Cerebellar nuclear complex (tissue), 1 donor: ENCODE data around the gene DOCK3.

Experiments
- DNase-seq, 2 experiments: peaks; one replicate each; lab custom pipeline; 2025; lab: John Stamatoyannopoulos, UW

DOCK3 gene

DNA sequence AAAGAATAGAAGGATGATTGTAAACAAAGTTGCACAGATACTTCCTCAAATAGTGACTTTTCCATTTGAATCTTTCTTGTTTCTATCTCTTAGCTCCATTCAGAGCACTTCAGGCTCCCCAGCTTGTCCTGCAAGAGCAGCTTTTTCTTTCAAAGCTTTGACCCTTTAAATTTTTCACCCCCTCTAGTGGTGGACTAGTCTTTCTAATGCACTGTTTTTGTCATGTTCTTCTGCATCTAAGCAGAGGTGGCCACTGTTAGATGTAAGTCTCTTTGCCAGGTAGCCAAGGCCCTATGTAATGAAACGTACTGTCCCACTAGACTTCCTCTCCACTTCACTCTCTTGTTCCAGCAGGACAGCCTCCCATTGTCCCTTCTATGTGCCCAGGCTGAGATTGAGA is 636.3 kb downstream of the DOCK3 start:
- no peak for DNase-seq

DNA sequence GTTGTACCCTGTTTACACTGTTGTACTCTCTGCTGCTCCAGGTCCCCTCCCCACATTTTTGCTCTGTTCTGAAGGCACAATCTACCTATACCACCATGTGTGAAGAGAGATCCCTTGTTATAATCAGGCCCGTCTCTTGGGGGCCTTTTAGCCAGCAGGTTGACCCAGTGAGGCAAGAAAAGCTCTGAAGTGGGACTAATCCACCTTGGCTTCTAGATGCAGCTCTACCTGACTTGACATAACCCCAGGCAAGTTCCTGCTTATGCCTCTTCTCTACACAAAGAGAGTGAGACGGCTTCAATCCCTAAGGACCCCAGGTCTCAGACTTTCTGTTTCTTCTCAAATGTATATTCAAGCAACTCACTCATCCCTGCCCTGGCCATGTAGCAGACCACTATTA is 653.5 kb downstream of the DOCK3 start:
- DNase-seq: no peak

DNA sequence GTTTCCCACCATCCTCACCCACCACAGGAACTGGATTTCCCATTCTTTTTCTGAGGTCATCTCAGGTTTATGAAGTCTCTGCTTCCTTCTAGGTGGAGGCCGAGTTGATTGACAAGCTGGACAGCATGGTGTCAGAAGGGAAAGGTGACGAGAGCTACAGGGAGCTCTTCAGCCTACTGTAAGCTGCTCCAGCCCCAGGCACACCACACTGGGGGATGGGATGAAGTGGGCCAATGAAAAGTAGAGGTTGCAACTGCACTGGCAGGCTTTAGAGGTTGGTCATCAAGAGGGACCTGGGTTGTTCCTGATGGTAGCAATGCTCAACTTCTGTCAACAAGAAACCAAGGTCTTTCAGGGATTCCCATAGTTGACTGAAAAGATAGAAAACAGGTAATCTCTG is 655.3 kb downstream of the DOCK3 start:
- DNase-seq: no peak

DNA sequence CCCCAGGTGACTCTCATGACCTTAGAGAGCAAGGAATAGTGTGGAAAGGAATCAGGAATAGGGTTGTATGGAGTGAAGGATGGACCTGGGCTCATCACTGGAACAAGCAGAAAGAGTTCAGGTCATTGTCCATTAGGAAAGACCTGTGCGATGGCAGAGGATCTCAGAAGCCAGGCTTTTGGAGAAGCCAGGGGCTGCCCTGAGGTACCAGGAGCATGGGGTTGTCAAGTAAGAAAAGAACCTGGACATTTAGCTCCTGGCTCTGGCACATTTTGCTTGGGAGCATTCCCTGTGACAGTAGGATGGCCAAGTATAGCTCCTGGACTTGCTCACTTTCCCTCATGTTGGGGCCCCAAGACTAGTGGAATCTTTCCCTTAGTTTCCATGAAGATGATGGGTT is 657.4 kb downstream of the DOCK3 start:
- DNase-seq: no peak

DNA sequence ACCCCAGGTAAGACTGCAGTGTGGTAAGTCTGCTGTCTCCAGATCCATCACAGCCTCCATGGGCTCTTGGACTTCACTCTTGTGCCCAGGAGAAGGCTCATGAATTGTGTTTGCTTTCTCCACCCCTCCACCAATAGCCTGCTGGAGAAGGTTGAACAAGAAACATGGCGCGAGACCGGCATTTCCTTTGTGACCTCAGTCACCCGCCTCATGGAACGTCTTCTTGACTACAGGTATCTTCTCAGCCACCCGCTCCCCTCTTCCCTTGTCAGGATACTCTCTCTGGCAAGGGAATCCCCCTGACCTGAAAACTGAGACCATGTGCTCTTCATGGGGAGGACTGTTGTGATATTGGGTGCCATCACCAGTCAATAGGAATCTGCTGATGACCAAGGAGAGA is 658.3 kb downstream of the DOCK3 start:
- DNase-seq: no peak

DNA sequence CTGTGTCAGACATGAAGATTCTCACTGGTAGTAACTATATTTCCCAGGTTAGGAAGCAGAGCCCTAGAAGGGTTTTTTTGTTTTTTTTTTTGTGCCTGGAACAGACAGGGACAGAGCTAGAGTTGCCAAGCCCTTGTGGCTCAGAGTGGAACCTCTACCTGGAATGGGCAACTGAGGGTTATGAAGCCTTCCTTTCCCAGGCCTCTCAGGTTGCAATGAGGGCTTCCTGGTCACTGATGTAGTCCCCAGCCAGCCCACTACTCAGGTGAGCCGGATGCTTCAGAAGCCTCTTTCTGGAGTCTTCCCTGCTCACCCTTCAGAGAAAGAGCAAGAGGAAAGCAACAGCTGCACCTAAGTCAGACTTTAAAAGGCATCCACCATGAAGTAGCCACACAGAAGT is 661.5 kb downstream of the DOCK3 start:
- no peak for DNase-seq

DNA sequence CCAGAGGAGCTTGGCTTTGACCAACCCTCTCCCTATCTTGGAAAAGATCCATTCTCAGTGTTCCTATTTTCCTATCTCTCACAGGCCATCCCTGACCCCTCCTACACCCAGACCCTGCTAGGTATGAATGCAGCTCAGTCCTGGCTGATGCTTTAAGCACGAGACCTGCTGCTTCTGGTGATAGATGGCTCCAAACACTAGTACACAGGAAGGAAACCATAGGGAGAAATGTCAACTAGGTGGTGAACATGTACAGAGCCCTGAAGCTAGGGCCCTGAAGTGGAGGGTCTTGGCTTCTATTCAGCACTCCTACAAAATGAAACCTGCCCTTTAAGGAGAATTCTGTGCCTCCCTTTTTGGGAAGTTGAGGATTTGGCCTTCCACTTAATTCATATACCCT is 662.9 kb downstream of the DOCK3 start:
- DNase-seq: no peak

DNA sequence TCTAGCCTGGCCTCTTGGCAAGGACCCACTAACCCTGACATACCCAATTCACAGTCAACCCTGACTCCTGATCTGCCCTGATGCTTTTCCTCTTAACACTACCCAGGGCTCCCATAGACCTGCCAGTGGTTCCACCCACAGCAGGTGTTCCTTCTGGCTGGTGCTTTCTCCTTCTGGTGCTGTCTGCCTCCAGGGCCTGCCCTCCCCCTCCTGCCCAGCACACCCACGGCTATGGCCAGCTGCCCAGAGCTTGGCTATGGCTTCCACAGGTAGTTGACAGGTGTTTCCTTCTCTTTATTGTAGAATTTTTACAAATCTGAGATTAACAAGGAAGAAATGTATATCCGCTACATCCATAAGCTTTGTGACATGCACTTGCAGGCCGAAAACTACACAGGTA is 663.9 kb downstream of the DOCK3 start:
- DNase-seq: peak; percentile 46 to 52

DNA sequence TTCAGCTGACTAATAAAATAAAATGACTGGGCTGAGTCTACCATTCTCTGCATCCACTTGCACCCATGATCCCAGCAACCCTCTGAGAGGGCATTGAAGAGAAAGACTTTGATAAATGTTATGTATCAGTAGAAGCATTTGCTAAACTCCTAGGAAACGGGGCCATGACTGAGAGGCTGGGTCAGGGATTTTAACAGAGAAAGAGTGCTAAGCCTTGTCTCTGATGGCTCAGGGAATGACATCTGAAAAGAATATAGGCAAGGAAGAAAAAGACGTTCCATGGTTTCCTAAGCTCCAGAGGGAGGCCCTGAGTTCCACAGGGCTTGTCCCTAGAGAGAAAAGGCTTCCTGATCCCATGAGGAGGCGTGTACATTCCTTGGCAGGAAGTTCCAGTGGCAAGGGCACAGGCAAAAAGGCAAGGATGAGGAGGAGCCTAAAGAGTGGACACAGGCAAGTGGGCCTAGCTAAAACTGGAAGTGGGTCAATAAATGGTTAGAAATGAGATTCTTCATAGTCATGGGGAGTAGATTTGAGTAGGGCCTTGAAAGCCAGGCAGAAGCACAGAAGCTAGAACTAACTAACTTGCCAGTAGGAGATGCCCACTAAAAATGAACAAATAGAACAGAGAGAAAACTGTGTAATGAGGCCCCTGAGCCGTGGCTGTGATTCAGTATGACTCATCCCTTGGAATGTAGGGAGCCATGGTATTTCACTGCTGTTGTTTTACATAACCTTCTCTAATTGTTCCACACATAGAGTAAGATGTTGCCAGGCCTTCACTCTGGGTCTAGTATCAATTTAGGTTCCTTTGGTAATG is 665.5 kb downstream of the DOCK3 start:
- DNase-seq: no peak

DNA sequence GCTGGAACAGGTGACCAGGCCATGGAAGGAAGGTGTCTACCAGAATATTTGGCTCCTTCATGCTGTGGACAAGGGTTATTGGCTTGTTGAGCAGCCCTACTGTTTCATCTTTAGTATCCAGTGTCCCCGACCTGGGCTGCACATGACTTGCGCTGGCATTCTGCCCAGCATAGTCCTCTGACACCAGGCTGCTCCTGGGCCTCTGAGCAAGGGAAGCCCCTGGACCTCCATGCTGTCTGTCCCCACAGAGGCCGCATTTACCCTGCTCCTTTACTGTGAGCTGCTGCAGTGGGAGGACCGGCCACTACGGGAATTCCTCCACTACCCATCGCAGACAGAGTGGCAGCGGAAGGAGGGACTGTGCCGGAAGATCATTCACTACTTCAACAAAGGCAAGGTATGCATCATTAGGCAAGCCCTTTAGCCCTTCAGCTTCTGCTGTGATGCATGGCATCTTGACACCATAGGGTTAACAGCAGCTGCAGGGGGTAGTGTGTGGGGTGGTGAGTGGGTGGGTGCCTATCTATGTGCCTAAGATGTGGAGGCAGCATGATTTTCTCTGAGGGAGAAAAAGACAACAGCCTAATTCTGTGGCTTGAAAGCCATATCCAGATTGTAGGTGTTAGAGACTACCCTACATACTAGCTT is 666.4 kb downstream of the DOCK3 start:
- no peak for DNase-seq

DNA sequence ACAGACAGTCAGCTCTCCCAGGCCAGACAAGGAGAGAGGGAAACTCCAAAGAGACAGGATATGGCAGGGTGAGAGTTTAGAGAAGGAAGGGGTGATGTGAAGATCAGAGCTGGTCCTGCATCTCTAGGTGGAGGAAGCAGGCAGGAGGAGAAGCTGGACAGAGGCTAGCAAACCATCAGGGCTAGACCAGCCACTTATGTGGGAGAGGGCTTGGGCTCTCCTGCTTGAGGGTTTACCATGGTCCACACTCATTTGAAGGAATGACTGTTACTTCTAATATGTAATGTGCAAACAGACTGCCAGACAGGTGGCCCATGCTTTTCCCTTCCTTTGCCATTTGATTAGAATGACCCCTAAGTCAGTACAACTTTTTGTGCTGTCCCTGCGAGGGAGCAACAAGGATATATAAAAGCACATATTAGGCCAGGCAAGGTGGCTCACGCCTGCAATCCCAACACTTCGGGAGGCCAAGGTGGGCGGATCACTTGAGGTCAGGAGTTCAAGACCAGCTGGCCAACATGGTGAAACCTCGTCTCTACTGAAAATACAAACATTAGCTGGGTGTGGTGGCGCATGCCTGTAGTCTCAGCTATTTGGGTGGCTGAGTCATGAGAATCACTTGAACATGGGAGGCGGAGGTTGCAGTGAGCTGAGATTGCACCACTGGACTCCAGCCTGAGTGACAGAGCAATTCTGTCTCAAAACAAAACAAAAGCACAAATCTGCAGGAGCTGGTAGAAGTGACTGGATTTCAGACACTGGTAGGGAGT is 669.4 kb downstream of the DOCK3 start:
- DNase-seq: no peak

DNA sequence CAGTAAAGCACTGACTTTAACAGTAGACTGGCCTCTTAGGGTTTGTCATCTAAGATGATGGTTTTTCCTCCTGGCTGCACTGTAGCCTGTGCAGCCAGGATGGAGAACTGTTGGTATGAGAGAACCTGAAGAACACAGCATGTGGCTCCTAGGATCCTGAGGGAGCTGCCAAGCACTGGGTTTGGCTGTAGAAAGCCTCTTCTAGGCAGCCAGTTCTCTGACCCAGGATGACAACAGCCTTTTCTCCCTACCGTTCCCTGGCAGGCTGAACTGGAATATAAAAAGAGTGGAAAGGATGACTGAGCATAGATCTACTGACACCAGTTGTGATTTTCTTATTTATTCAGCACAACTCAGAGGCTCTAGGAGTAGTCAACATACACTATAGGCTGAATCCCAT is 676.0 kb downstream of the DOCK3 start:
- peak; percentile 45 to 58 for DNase-seq

DNA sequence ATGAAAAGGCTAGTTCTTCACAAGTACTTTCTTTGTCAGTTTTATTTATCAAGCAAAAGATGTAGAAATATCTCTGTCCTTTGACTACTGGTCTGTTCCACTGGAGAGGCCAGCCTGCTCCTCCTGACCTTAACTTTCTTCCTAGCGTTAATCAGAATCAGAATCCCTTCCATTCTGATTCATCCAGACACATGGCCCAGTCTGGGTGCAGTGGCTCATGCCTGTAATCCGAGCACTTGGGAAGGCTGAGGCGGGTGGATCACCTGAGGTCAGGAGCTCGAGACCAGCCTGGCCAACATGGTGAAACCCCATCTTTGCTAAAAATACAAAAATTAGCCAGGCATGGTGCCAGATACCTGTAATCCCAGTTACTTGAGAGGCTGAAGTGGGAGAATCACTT is 678.4 kb downstream of the DOCK3 start:
- no peak for DNase-seq

DNA sequence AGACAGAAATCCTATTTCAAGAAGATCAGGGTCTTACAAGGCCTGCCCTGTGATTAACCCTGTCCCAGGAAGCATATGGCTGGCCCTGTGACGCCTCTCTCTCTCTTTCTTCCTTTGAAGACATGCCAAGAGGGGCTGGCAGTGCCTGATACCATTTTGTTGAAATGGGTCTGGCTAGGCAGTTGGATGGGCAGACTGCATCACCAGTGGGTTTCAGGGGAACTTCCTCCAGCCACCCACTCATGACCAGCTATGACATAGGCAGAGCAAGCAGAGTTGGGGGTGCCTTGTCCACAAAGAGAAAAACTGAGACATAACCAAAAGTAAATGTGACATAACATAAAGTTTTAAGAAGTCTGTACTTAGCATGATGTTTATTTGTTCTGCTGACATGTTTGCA is 679.0 kb downstream of the DOCK3 start:
- no peak for DNase-seq

DNA sequence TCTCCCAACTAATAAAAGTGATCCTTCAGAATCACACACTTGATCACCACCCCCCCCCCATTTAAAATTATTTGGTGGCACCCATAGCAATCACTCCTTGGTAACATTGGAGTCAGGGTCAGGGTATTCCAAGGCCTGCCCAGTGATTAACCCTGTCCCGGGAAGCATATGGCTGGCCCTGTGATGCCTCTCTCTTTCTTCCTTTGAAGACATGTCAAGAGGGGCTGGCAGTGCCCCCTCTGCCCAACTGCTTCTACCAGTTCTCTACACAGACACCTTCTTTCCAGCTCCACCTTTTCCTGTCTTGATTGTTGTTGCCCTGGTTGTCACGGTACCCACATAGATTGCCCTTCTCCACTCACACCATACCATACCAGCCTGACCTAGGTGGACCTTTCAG is 679.4 kb downstream of the DOCK3 start:
- DNase-seq: no peak

DNA sequence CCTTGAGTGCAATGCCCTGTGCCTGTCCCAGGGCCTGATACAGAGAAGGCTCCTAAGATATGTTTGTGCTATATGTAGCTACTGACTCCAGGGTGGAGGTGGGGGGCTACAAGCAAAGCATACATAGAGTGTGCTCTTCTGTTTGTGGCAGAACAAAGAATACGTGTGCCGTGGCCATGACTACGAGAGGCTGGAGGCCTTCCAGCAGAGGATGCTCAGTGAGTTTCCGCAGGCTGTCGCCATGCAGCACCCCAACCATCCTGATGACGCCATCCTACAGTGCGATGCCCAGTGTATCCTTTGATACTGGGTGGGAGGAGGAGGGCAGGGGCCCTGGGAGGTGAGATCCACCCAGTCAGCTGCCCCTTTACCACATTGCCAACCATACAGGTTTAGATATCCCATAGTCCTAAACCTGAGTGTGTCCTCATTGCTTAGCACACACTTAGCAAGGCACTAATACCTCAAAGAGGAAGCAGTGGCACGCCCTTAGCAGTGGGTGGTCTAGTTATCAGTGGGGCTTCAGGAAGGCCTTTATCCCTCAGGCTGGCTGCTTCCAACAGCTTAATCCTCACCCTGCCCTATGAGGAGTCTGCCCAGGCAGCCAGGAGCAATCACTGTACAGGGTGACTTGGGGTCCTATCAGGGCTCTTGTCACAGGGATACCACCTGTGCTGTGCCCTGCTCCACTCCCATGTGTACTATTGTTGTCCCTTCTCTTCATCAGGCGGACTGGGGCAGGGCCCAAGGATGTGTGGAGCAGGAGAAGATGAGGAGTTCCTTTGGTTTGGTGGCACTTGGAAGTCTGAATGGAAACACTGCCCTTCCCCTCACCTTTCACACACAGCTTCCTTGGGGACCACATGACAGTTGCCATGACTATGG is 680.2 kb downstream of the DOCK3 start:
- DNase-seq: no peak

DNA sequence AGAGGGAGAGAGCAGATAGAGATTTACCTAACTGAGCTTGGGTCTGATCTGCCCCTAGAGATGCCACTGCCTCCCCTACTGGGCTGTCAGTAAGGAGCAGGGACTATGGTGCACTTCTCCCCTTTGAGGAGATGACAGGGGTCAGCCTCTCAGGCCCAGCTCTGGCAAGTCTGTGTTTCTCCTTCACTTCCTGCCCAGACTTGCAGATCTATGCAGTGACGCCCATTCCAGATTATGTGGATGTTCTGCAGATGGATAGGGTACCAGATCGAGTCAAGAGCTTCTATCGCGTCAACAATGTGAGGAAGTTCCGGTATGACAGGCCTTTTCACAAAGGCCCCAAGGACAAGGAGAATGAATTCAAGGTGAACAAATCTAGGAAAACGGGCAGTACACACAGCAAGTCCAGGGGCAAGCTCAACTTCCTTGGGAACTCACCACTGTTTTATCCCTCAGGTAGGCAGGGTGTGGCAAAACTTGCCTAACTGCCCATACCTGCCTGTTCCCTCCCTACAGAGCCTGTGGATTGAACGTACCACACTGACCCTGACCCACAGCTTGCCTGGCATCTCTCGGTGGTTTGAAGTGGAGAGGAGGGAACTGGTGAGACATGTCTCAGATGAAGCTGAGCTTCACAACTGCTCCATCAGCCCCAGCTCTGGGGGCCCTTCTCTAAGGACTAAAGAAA is 681.3 kb downstream of the DOCK3 start:
- DNase-seq: no peak

DNA sequence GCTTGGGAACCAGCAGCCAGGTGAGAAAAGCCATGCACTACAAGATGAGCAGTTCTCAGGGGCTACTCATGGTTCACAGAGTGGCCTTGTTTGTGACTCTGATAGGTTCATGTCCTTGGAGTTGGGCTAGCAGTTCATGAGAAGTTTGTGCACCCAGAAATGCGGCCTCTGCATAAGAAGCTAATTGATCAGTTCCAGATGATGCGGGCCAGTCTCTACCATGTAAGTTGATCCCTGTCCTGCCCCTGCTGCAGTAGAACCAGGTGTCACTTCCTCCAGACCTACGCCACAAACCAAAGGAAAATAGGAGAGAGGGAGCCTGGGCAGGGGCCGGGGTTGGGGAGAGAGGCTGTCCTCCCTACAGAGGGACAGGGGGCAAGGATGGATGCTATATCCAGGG is 683.1 kb downstream of the DOCK3 start:
- DNase-seq: no peak

DNA sequence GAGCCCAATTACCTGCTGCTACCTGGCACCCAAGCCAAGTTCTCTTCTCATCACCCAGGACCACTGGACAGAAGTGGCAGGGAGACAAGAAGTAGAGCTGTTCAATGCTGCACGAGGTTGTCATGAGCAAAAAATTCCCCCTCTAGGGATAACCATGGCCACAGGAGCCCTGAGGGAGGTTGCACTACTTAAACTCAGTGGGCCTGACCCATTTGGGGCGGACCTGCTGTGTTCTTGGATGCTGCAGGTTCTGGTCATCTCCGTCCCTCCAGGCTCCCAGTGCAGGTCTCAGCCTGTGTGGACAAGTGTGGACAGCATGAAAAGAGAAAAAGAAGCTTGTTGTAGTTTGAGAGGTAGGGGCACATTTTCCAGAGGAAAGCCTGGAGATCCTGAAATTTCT is 684.3 kb downstream of the DOCK3 start:
- no peak for DNase-seq

DNA sequence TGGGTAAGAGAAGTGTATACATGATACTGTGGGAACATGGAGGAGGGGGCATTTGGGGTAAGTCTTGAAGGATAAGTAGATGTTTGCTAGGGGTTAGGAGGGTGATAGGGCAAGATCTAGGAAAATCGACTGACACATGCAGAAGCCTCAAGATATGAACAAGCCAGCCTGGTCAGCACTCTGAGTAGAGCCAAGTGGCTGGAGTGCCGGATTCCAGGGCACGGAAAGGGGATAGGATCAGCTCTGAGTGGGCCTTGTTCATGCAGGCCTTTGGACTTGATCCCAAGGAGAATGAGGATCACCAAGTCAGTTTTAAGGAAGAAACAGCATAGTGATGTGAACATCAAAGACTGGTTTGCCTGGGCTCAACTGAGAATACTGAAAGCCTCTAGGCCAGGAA is 686.1 kb downstream of the DOCK3 start:
- no peak for DNase-seq

DNA sequence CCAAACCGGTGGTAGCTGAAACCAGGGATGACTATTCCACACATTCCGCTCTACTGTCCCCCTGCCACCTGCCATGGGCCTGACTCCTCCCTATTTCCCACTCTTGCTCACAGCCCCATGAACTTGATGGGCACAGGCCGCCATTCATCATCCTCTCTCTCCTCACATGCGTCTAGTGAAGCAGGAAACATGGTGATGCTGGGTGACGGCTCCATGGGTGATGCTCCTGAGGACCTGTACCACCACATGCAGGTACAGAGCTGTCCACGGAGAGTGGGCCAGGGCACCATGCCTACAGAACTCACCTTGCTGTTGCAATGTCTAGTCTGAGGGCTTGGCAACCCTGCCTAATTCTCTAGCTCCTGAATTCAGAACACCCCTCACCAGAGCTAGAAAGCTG is 687.0 kb downstream of the DOCK3 start:
- no peak for DNase-seq
